GM12801 (cell line): ENCODE results near the gene VAPA.

Source experiments
- TF ChIP-seq, protein P1 (sequence below): IDR thresholded peaks from one replicate; pipeline ENCODE4 v1.5.1; 2011; ENCODE audit warnings: control low read depth; ENCODE audit not compliant: insufficient read length; ENCODE audit errors: extremely low read depth

The VAPA gene

DNA sequence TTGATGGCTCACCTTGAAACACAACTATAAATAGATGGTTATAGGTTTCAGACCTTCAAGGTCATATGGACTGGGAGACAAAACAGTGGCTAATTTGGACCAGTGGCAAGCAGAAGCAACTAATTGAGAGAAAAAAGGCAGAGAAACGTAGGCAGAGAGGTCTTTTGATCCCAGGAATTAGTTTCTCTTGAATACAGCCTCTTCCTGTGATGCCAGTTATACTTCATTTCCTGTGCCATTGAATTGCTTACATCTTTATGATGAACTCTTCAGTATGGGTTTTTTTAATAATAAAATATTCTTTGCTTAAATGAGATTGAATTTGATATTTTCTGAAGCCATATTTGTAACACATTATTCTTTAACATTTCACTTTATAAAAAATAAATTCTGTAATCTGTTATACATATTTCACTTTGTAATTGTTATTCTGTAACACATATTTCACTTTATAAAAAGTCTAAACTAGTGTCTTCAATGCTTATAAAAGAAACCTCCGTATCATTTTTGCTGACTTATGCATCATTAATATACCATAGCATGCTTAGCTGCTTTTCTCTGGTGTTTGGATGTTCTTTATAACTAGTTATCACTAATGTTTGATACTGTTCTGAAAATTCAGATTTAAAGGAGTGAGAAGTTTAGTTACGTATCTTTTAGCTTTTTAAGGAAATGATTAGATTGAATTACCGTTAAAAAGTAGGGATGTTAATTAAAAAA is 8.9 kb downstream of the VAPA start:
- TF ChIP-seq, protein P1, sequence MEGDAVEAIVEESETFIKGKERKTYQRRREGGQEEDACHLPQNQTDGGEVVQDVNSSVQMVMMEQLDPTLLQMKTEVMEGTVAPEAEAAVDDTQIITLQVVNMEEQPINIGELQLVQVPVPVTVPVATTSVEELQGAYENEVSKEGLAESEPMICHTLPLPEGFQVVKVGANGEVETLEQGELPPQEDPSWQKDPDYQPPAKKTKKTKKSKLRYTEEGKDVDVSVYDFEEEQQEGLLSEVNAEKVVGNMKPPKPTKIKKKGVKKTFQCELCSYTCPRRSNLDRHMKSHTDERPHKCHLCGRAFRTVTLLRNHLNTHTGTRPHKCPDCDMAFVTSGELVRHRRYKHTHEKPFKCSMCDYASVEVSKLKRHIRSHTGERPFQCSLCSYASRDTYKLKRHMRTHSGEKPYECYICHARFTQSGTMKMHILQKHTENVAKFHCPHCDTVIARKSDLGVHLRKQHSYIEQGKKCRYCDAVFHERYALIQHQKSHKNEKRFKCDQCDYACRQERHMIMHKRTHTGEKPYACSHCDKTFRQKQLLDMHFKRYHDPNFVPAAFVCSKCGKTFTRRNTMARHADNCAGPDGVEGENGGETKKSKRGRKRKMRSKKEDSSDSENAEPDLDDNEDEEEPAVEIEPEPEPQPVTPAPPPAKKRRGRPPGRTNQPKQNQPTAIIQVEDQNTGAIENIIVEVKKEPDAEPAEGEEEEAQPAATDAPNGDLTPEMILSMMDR = no peak

DNA sequence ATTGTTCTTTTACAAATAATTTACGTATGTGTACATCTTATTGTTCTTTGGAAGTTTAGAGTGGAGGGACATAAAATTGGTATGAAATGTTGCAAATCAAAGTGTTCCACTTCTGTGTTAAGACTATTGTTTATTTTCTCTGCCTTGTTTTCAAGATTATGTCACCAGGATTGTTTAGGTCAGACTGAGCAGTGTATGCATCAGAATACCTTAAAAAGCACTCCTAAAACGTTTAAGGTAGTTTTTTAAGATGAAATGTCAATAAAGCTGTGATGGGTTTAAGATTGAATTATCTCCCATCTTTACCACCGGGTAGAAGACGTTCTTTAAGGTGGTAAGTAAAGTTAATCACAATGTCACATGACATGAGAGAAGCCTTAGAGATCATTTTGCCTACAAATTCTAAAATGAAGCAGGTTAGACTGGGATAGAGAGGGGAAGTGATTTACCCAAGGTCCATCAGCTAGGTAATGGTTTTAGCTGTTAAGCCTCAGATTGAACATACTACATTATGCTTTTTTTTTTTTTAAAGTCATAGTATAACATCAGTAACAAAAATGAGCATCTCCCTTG is 10.6 kb downstream of the VAPA start:
- TF ChIP-seq, protein P1 = no peak

DNA sequence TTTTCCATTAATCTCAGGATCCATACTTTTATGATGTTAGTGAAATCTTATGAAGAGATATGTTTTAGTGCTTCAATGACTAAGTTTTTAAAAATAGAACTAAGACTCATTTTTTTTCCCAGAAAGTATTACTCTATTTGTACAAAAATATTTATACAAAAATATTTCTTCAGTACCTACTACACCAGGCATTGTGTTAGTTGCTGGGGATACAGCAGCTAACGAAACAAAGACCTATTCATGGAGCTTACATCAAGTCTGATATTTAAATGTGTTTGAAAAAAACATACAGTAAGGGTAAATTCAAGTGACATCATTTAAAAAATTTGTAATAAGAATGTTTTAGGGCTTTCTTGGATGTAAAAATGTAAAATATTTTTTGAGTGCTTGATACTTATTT is 11.6 kb downstream of the VAPA start:
- TF ChIP-seq, protein P1 = no peak

DNA sequence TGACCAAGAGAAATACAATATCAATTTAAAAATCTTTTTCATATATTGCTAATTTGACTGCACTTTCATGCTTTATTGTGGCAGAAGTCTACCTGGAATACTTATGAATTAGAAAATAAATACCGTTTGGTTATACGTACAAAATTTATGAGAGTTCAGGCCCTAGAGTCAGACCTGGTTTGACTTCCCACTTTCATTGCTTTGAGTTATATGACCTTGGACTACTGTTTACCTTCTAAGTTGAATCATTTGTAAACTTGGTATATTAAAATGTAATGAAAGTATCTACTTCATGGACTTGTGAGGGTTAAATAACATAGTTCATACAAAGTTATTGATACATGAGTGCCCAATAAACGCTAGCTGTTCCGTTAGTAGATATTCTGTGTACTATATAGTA is 12.0 kb downstream of the VAPA start:
- TF ChIP-seq, protein P1 = no peak

DNA sequence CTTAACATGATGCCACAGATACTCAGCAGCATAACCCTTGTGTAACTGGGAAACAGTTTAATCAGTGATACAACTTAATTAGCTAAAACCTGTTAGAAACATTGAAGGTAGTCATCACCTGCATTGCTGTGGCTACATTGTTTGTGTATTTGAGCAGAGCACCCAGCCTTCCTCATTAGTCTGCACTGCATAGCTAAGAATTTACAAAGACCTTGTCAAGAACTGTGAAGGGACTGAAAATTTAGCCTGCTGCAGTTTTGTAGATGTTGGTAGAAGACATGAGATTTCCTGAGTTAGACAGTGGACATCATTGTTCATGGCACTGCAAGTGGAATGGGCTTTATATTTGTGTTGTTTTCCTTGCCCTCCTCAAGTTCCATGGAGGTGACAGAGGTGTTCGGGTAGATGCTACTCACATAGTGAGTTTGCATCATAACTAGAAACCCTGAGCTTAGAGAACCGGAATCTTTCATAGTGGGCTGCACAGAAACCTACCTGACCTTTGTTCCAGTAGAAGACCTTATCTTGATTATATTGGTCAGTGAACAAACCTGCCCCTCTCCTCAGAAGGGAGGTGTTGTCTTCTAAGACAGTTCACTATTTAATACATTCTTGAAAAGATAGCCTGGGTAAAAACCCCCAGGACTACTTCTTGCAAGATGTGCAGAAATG is 12.5 kb downstream of the VAPA start:
- TF ChIP-seq, protein P1 = no peak

DNA sequence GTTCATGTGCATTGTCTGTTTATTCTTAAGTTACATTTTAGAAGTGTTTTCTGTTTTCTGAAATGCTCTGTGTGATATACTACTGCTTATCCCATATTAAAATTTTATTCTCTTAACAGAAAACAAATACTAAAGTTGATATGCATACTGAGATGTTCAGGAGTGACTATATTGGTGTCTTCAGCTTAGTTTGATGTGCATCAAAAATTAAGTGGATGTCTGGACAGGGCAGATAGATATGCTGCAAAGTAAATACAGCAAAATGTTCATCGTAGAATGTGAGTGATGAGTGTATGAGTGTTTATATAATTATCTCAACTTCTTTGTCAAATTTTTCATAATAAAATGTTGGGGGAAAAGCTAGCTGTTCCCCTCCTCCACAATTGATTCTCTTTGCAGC is 13.2 kb downstream of the VAPA start:
- TF ChIP-seq, protein P1 = no peak

DNA sequence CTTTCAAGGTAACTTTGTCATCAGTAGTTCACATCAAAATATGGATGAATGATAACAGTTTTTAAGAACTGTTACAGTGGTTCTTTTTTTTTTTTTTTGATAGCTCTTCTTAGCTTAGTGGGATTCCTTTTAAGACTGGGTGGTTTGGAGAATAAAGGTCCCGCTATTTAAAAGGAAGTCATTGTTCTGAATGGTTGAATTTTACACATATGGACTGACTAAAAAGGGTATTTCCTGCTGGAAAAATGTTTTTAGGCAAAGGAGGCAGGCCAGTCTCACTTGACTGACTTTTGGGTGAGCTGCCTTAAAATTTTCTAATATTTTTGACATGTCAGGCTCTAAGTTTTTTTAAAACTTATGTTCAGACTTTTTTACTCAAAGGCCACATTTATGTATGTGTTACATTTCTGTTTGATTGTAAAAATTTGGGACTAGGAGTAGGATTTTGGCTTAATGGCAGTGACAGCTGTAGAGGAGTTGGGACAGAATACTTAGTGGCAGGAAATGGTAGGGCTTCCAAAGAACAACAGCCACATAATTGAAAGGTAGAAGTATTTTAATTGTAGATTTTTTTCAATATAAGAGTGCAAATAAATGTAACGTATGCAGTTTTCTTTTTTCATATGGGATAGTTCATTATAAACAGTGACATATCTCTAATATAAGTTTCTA is 13.7 kb downstream of the VAPA start:
- TF ChIP-seq, protein P1 = no peak
